Epithelial cell of esophagus (primary cell): ENCODE results near the gene UFD1.
"Not testable (repeated sequence)": the region's sequence is repeated elsewhere in the genome, so short reads cannot be mapped to it uniquely, and the experiment has no call there.

Experiments used
- DNase-seq: peaks from one replicate; pipeline ENCODE4 v3.0.0; 2010; ENCODE audit warnings: low read depth
- H3K4me3 ChIP-seq: 2 replicates; pipeline ENCODE4 v1.5.1; 2011; ENCODE audit warnings: mild to moderate bottlenecking, low read length, control low read depth
- CTCF ChIP-seq: IDR thresholded peaks from 2 replicates; pipeline ENCODE4 v1.5.1; 2011; ENCODE audit warnings: low read depth, mild to moderate bottlenecking, low read length, control low read depth, inconsistent platforms; ENCODE audit not compliant: insufficient read depth; ENCODE audit errors: missing control alignments

The UFD1 gene

DNA sequence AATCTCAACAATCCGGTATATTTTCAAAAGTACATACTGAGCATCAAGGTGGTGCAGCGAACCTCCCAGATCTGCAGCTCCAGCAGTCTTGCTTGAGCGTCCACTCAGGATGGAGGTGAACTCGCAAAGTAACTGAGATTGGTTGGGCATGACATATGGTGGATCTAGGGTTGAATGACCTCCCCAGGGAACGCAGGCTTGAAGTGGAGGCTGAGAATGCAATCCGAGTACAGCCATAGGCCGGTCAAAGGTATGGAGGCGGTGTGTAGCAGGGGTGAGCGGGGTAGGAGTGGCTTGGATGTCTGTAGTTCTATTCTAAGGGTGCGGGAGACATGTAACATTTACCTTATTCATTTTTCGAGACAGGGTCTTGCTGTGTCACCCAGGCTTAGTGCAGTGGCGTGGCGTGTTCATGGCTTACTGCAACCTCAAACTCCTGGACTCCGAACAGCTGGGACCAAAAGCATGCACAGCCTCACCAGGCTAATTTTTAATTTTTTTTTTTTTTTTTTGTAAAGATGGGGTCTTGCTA is 30.9 kb downstream of the UFD1 start:
- TF ChIP-seq CTCF = no peak
- H3K4me3 ChIP-seq = peak overlapping the region; percentile 93
- peak; percentile 60 for DNase-seq

DNA sequence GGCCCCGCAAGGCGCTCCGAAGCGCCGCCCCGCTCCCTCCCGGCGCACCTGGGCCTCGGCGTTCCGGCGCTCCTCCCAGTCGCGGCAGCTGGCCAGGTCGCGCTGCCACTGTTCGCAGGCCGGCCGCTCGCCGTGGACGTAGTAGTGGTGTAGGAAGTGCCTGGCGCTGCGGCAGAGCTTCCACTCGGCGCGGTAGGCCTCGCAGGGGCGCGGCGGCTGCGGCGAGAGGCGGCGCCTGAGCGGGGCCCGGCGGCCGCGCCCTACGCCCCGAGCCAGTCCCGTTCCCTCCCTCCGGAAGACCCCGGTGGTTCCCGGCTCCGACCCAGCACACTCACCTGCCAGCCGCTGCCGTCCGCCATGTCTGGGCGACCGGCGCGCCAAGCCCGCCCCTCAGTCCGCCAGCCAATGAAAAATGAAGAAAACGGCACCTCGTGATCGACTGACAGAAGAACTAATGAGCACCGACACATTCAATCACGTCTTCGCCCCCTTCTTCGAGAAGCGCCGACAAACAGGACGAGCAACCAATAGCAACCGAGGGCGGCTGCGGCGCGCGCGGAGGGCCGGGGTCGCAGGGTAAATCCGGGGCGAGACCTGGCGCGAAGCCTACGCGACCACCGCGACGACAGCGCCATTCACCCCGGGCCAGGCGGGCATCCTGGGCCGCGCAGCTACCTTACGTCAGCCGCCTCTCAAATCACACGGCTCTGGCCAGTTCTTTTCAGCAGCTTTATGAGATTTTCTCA is 31.5 kb downstream of the UFD1 start, which contains the start of gene C22orf39:
C22orf39 (minus strand) TSS at position 382 of the 746 bp plus-strand sequence; CDS start at position 359, 23 bp downstream.
- DNase-seq = peak; percentile 95
- peak within 1 kb of the TSS; percentile 93 for H3K4me3 ChIP-seq
- TF ChIP-seq CTCF = no peak

GRCh38 chr22:19446603-19447329 is 32.2 kb downstream of the UFD1 start:
- no peak for TF ChIP-seq CTCF
- H3K4me3 ChIP-seq = peak overlapping the region; percentile 93
- DNase-seq = no peak

GRCh38 chr22:19445279-19445982 is 33.6 kb downstream of the UFD1 start:
- DNase-seq, H3K4me3 ChIP-seq: not testable (repeated sequence)

GRCh38 chr22:19443544-19444211 is 35.3 kb downstream of the UFD1 start:
- no peak for DNase-seq
- H3K4me3 ChIP-seq = no peak overlapping the region
- no peak for TF ChIP-seq CTCF

DNA sequence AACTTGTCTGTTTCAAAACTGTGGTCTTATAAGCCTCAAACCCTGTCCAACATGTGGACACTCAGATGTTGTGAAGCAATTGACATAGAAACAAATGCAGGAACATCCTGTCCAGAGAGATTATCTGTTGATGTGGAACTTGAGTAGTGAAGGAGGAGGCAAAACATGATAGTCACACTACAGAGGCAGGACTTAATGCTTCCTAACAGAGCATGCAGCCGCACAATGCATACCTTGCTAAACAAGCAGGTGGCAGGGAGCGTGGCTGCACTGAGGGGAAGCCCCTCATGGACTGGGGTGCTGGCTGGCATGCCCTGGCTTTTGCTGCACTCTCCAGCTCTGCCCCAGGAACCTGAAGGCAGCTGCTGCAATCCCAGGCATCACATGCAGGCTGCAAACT is 36.8 kb downstream of the UFD1 start:
- H3K4me3 ChIP-seq = no peak overlapping the region
- DNase-seq = no peak
- no peak for TF ChIP-seq CTCF
